HEK293T (cell line): Measurements from ENCODE around the gene ARHGAP22.

Experiments
- CTCF ChIA-PET: fragments of 350-600 bp; formaldehyde crosslinking; extraction: SDS; loops from one replicate; lab custom pipeline; 2021; ENCODE audit warnings: antibody characterized with exemption, inconsistent platforms; lab: Yijun Ruan, JAX
- POLR2A ChIA-PET: fragments of 350-600 bp; formaldehyde crosslinking; extraction: SDS; loops from one replicate; lab custom pipeline; 2020; ENCODE audit warnings: antibody characterized with exemption, inconsistent platforms; lab: Yijun Ruan, JAX
- DNase-seq: peaks from one replicate; pipeline ENCODE4 v3.0.0; 2012; ENCODE audit warnings: mixed read lengths; ENCODE audit errors: extremely low spot score
- ARNT ChIP-seq: fragments of 450-650 bp; IDR thresholded peaks from 2 replicates; pipeline ENCODE4 v1.6.1; 2017; ENCODE audit warnings: mild to moderate bottlenecking
- BHLHE40 ChIP-seq: fragments of 450-650 bp; IDR thresholded peaks from 2 replicates; pipeline ENCODE4 v1.6.1; 2016; ENCODE audit warnings: mild to moderate bottlenecking, moderate library complexity, borderline replicate concordance
- CTBP1 ChIP-seq: fragments of 450-650 bp; IDR thresholded peaks from 2 replicates; pipeline ENCODE4 v1.6.1; 2016; ENCODE audit warnings: borderline replicate concordance
- ELF4 ChIP-seq: fragments of 450-650 bp; IDR thresholded peaks from 2 replicates; pipeline ENCODE4 v1.6.1; 2017; ENCODE audit warnings: antibody characterized with exemption
- FOXA1 ChIP-seq: fragments of 450-650 bp; IDR thresholded peaks from 2 replicates; pipeline ENCODE4 v1.6.1; 2016; ENCODE audit warnings: mild to moderate bottlenecking
- FOXK2 ChIP-seq: fragments of 450-650 bp; IDR thresholded peaks from 2 replicates; pipeline ENCODE4 v1.6.1; 2016; ENCODE audit warnings: mild to moderate bottlenecking
- FOXM1 ChIP-seq: fragments of 450-650 bp; IDR thresholded peaks from 2 replicates; pipeline ENCODE4 v1.6.1; 2017; ENCODE audit warnings: mild to moderate bottlenecking, borderline replicate concordance
- HDGF ChIP-seq: fragments of 450-650 bp; IDR thresholded peaks from 2 replicates; pipeline ENCODE4 v1.6.1; 2017; ENCODE audit warnings: antibody characterized with exemption, borderline replicate concordance
- L3MBTL2 ChIP-seq: fragments of 450-650 bp; conservative IDR thresholded peaks from 2 replicates; pipeline ENCODE4 v1.6.1; 2016; ENCODE audit warnings: mild to moderate bottlenecking
- LEF1 ChIP-seq: fragments of 450-650 bp; IDR thresholded peaks from 2 replicates; pipeline ENCODE4 v1.6.1; 2017; ENCODE audit warnings: mild to moderate bottlenecking, borderline replicate concordance
- NFRKB ChIP-seq: fragments of 450-650 bp; IDR thresholded peaks from 2 replicates; pipeline ENCODE4 v1.6.1; 2016; ENCODE audit warnings: mild to moderate bottlenecking, moderate library complexity
- SP1 ChIP-seq: fragments of 450-650 bp; IDR thresholded peaks from 2 replicates; pipeline ENCODE4 v1.6.1; 2017
- SUZ12 ChIP-seq: fragments of 450-650 bp; IDR thresholded peaks from 2 replicates; pipeline ENCODE4 v1.6.1; 2016; ENCODE audit warnings: mild to moderate bottlenecking
- TARDBP ChIP-seq: fragments of 450-650 bp; IDR thresholded peaks from 2 replicates; pipeline ENCODE4 v1.6.1; 2016
- ZNF384 ChIP-seq: fragments of 450-650 bp; IDR thresholded peaks from 2 replicates; pipeline ENCODE4 v1.6.1; 2016
- TF ChIP-seq, protein P1 (sequence below): fragments of 450-650 bp; IDR thresholded peaks from 2 replicates; pipeline ENCODE4 v1.6.1; 2016

ARHGAP22 gene

DNA sequence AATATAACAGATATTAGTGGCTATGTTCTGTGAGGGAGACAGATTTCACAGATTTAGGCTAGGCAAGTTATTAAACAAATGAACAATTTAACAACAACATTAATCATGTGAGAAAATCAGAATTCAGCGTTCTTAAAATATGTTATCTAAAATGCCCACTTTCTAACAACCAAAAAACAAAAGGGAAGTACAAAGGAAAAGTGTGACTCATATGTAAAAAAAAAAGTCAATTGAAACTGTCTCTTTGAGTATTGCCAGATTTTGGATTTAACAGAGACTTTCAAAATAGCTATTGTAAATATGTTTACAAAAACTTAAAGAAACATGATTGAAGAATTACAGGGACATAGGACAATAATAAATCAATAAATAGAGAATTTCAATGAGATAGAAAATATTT is 34.8 kb upstream of the ARHGAP22 start:
- ChIA-PET POLR2A (no interaction called here), CTCF (interaction anchor here (0.7 kb wide), 1 partner anchor 40 kb away, joined by 3 read pairs; no protein-coding TSS in a partner anchor)
- DNase-seq = no peak
- TF ChIP-seq, protein P1, sequence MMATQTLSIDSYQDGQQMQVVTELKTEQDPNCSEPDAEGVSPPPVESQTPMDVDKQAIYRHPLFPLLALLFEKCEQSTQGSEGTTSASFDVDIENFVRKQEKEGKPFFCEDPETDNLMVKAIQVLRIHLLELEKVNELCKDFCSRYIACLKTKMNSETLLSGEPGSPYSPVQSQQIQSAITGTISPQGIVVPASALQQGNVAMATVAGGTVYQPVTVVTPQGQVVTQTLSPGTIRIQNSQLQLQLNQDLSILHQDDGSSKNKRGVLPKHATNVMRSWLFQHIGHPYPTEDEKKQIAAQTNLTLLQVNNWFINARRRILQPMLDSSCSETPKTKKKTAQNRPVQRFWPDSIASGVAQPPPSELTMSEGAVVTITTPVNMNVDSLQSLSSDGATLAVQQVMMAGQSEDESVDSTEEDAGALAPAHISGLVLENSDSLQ = no peak
- TF ChIP-seq FOXA1 (no peak), FOXK2 (no peak), BHLHE40 (no peak), SUZ12 (no peak), L3MBTL2 (no peak), CTBP1 (no peak), FOXM1 (no peak)

GRCh38 chr10:48638739-48639527 is 34.1 kb upstream of the ARHGAP22 start:
- POLR2A ChIA-PET = no interaction called here
- CTCF ChIA-PET = no interaction called here
- TF ChIP-seq SP1 (no peak), BHLHE40 (no peak), ELF4 (no peak), ARNT (no peak), FOXK2 (no peak), ZNF384 (no peak), LEF1 (no peak), TARDBP (no peak), NFRKB (no peak), CTBP1 (no peak), FOXA1 (no peak), SUZ12 (no peak), HDGF (no peak), L3MBTL2 (no peak), FOXM1 (no peak)
- TF ChIP-seq, protein P1 = no peak
- DNase-seq = no peak

DNA sequence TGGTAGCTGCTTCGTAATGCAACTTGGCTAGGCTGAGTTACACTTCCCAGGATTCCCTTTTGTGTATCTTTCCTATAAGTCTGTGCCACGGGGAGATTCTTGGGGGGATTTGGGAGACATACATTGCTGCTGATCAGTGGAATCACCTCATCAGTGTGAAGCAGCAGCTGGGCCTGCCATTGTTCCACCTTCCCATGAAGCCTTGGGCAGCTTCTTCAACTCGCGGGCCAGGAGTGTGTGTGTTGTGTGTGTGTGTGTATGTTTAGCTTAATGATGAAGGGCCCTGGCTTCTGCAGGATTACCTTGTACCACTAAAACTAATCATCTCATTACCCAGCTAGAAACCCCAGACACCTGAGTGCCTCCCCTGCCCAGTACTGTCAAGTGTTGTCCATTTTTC is 33.3 kb upstream of the ARHGAP22 start:
- POLR2A ChIA-PET = no interaction called here
- TF ChIP-seq FOXK2 = no peak
- DNase-seq = no peak
- CTCF ChIA-PET = no interaction called here

DNA sequence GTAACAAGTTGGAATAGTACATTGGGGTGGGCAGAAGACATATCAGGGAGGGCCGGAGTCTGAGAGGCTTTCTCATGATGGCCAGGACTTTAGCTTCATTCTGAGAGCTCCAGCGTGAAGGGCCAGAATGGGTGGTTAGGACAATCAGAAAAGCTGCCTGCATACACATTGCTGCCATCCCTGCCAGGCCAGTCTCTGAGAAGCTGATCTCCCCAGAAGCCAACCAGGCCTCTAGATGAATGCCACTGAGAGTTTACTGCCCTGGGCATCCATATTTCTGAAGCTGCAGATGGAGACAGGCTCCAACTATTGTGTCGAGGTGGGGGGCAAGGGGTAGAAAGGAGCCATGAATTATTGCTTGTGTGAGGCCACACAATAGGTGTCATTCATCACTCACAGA is 32.0 kb upstream of the ARHGAP22 start:
- TF ChIP-seq, protein P1 = no peak
- TF ChIP-seq FOXK2 (no peak), NFRKB (no peak), FOXM1 (no peak), SP1 (no peak), ELF4 (no peak), LEF1 (no peak), BHLHE40 (no peak), ARNT (no peak), CTBP1 (no peak)
- DNase-seq = no peak
- ChIA-PET POLR2A (no interaction called here), CTCF (no interaction called here)

DNA sequence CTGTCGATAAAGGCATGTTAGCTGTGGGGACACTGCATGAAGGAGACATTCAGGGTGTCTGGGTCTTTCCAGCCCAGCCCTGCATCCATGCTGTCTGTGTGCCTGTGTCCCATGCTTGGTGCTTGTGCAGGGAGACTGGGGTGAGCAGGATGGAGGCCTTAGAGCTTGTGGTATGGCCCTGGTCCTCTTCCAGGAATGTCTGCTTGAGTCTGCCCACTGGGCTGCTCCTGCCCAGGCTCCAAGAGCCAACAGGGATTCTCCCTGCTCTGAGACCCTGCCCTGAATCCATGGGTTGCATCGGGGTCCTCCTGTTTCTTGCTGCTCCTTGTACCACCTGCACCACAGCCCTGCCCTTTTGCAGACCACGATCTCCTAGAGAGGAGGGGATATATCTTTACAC is 31.4 kb upstream of the ARHGAP22 start:
- no peak for DNase-seq
- ChIA-PET POLR2A (no interaction called here), CTCF (no interaction called here)
- no peak for TF ChIP-seq NFRKB

- ChIA-PET CTCF (no interaction called here), POLR2A (no interaction called here)
- no peak for DNase-seq
- TF ChIP-seq TARDBP (no peak), FOXM1 (no peak), SP1 (no peak), CTBP1 (no peak), HDGF (no peak), ZNF384 (no peak), LEF1 (no peak), NFRKB (no peak), L3MBTL2 (no peak), SUZ12 (no peak), ARNT (no peak)
- TF ChIP-seq, protein P1 = no peak
Measured at GRCh38 chr10:48634984-48635557, 30.2 kb upstream of the ARHGAP22 start.
